Measurements from ENCODE around the gene ARHGAP29. TPM values are rescaled to one million over a fixed set of nuclear protein-coding genes. Genes with fewer than 3 reads are reported as not detected.
A peak's percentile ranks its signal among the peaks of the same experiment; 100 is the strongest.

The ARHGAP29 gene
- total and polyA plus RNA-seq, 2 experiments from 2014 or later: 114 to 152 TPM

- 14 to 16% methylated on average over 2 of the region's 2 CpGs for WGBS, 2 experiments (ENCODE audit: low coverage in 1 of 2, low lambda C conversion rate in 2 of 2, missing lambda C conversion rate in 2 of 2)
- Histone ChIP-seq H3F3A (ENCODE audit: insufficient read depth) (peaks cover 51% of the 10 kb centered on the region), H3K9me3 (ENCODE audit: low read depth) (no peaks in the 10 kb centered on the region), H4K20me1 (ENCODE audit: insufficient read depth) (peaks cover 9% of the 10 kb centered on the region; the same call in 1 of the 2 replicates), H3K36me3 (ENCODE audit: low read depth) (peaks cover 39% of the 10 kb centered on the region), H3K4me3 (peak overlapping the region; percentile 35; the same call in 1 of the 2 replicates), H2AFZ (no peak overlapping the region), H3K9ac (no peak overlapping the region), H3K79me2 (ENCODE audit: insufficient read depth) (peaks cover 100% of the 10 kb centered on the region), H3K27ac (peak overlapping the region; percentile 6; the same call in 1 of the 2 replicates), H3K9me2 (ENCODE audit: insufficient read depth) (no peaks in the 10 kb centered on the region), H3K4me2 (ENCODE audit: unreplicated experiment) (peak overlapping the region; percentile 38), H3K27me3 (replicated peaks; ENCODE audit: insufficient read depth) (no peaks in the 10 kb centered on the region), H3K4me1 (ENCODE audit: insufficient read depth) (peaks cover 68% of the 10 kb centered on the region)
- no peak for TF ChIP-seq EZH2phosphoT487 (IDR thresholded peaks at IDR 0.05; ENCODE audit: insufficient read depth, low read depth)
- no peak for TF ChIP-seq EZH2 (IDR thresholded peaks at IDR 0.05; ENCODE audit: insufficient read depth, poor library complexity, severe bottlenecking)
- in situ Hi-C loops (cut with MboI): no loop called here
- DNase-seq: no peak
These were observed 11.5 kb downstream of the ARHGAP29 start for GRCh38 chr1:94225845-94226244.

DNA sequence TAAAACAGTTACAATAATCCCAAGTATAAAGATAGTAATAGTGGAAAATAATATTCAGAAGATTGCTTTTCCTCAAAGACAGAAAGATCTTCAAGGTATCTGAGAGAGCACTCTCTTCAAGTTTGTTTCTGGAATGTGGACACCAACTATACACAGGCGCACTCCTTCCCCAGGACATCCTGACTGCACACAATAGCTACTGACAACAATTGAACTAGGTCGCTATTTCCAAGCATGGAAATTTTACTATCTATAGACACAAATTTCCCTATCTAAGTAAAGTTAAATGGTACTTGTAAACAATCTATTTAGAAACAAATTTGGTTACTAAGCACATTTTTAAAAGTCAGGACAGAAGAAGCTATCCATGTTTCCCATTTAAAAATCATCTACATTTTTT is 19.1 kb downstream of the ARHGAP29 start:
- peaks cover 81% of the 10 kb centered on the region for H3F3A ChIP-seq (ENCODE audit: insufficient read depth)
- TF ChIP-seq EZH2 (IDR thresholded peaks at IDR 0.05; ENCODE audit: insufficient read depth, poor library complexity, severe bottlenecking) (no peak), EZH2phosphoT487 (IDR thresholded peaks at IDR 0.05; ENCODE audit: insufficient read depth, low read depth) (no peak)
- H3K79me2 ChIP-seq (ENCODE audit: insufficient read depth): peaks cover 100% of the 10 kb centered on the region
- peaks cover 3% of the 10 kb centered on the region; the same call in 1 of the 2 replicates for H4K20me1 ChIP-seq (ENCODE audit: insufficient read depth)
- no peaks in the 10 kb centered on the region for H3K9me2 ChIP-seq (ENCODE audit: insufficient read depth)
- H3K36me3 ChIP-seq (ENCODE audit: low read depth): peaks cover 74% of the 10 kb centered on the region
- no peak overlapping the region for H2AFZ ChIP-seq
- no peak overlapping the region for H3K9ac ChIP-seq
- in situ Hi-C loops (cut with MboI): no loop called here
- WGBS, 2 experiments (ENCODE audit: low coverage in 1 of 2, low lambda C conversion rate in 2 of 2, missing lambda C conversion rate in 2 of 2): 59 to 61% methylated on average over 2 of the region's 2 CpGs
- DNase-seq: no peak
- peaks cover 56% of the 10 kb centered on the region for H3K4me1 ChIP-seq (ENCODE audit: insufficient read depth)
- no peak overlapping the region for H3K4me2 ChIP-seq (ENCODE audit: unreplicated experiment)
- no peaks in the 10 kb centered on the region for H3K27me3 ChIP-seq (replicated peaks; ENCODE audit: insufficient read depth)
- H3K27ac ChIP-seq: peak overlapping the region; percentile 21; the same call in 1 of the 2 replicates
- H3K4me3 ChIP-seq: no peak overlapping the region
- no peaks in the 10 kb centered on the region for H3K9me3 ChIP-seq (ENCODE audit: low read depth)

- Histone ChIP-seq H3K4me3 (no peak overlapping the region), H3K4me1 (ENCODE audit: insufficient read depth) (peaks cover 53% of the 10 kb centered on the region), H3K27me3 (replicated peaks; ENCODE audit: insufficient read depth) (no peaks in the 10 kb centered on the region), H3K36me3 (ENCODE audit: low read depth) (peaks cover 70% of the 10 kb centered on the region), H3K9ac (no peak overlapping the region), H3F3A (ENCODE audit: insufficient read depth) (peaks cover 69% of the 10 kb centered on the region), H3K27ac (peak overlapping the region; percentile 15; the same call in 1 of the 2 replicates), H3K9me2 (ENCODE audit: insufficient read depth) (no peaks in the 10 kb centered on the region), H4K20me1 (ENCODE audit: insufficient read depth) (peaks cover 3% of the 10 kb centered on the region; the same call in 1 of the 2 replicates), H3K79me2 (ENCODE audit: insufficient read depth) (peaks cover 100% of the 10 kb centered on the region), H3K4me2 (ENCODE audit: unreplicated experiment) (peak overlapping the region; percentile 13), H3K9me3 (ENCODE audit: low read depth) (no peaks in the 10 kb centered on the region), H2AFZ (no peak overlapping the region)
- no peak for DNase-seq
- TF ChIP-seq EZH2phosphoT487 (IDR thresholded peaks at IDR 0.05; ENCODE audit: insufficient read depth, low read depth) (no peak), EZH2 (IDR thresholded peaks at IDR 0.05; ENCODE audit: insufficient read depth, poor library complexity, severe bottlenecking) (no peak)
- in situ Hi-C loops (cut with MboI): no loop called here
These were observed 21.4 kb downstream of the ARHGAP29 start for GRCh38 chr1:94215955-94216354.

GRCh38 chr1:94209982-94210381 is 27.4 kb downstream of the ARHGAP29 start:
- peak overlapping the region; percentile 24 for H3K4me2 ChIP-seq (ENCODE audit: unreplicated experiment)
- peaks cover 60% of the 10 kb centered on the region for H3F3A ChIP-seq (ENCODE audit: insufficient read depth)
- peaks cover 94% of the 10 kb centered on the region for H3K79me2 ChIP-seq (ENCODE audit: insufficient read depth)
- peaks cover 72% of the 10 kb centered on the region for H3K36me3 ChIP-seq (ENCODE audit: low read depth)
- peak overlapping the region; percentile 40 for H3K27ac ChIP-seq
- DNase-seq: no peak
- WGBS, 2 experiments (ENCODE audit: low coverage in 1 of 2, low lambda C conversion rate in 2 of 2, missing lambda C conversion rate in 2 of 2): 49 to 68% methylated on average over 1 of the region's 1 CpG
- H3K4me1 ChIP-seq (ENCODE audit: insufficient read depth): peaks cover 55% of the 10 kb centered on the region
- peaks cover 3% of the 10 kb centered on the region; the same call in 1 of the 2 replicates for H4K20me1 ChIP-seq (ENCODE audit: insufficient read depth)
- no peaks in the 10 kb centered on the region for H3K9me2 ChIP-seq (ENCODE audit: insufficient read depth)
- H2AFZ ChIP-seq: no peak overlapping the region
- no peaks in the 10 kb centered on the region for H3K27me3 ChIP-seq (replicated peaks; ENCODE audit: insufficient read depth)
- in situ Hi-C loops (cut with MboI): no loop called here
- no peaks in the 10 kb centered on the region for H3K9me3 ChIP-seq (ENCODE audit: low read depth)
- no peak overlapping the region for H3K4me3 ChIP-seq
- H3K9ac ChIP-seq: 0 out of 2 replicates have a peak overlapping the region, but pooled peaks have one; percentile 9
- TF ChIP-seq EZH2 (IDR thresholded peaks at IDR 0.05; ENCODE audit: insufficient read depth, poor library complexity, severe bottlenecking) (no peak), EZH2phosphoT487 (IDR thresholded peaks at IDR 0.05; ENCODE audit: insufficient read depth, low read depth) (no peak)
